GM23248 (cell line): ENCODE results near the gene MPV17L2. TPM values are rescaled to one million over a fixed set of nuclear protein-coding genes. Genes with fewer than 3 reads are reported as not detected.
A peak's percentile ranks its signal among the peaks of the same experiment; 100 is the strongest.
"Not testable (repeated sequence)": the region's sequence is repeated elsewhere in the genome, so short reads cannot be mapped to it uniquely, and the experiment has no call there.

Experiments
- DNase-seq: peaks from one replicate; pipeline ENCODE4 v3.0.0-alpha.2; 2015
- H2AFZ ChIP-seq: fragments of 200-600 bp; sonication (generic); 2 replicates; pipeline ENCODE4 v1.6.1; 2016; ENCODE audit warnings: antibody characterized with exemption
- H3F3A ChIP-seq: fragments of 200-600 bp; sonication (generic); 2 replicates; pipeline ENCODE4 v1.6.1; 2016; ENCODE audit warnings: mild to moderate bottlenecking, antibody characterized with exemption, mixed run types; ENCODE audit not compliant: insufficient read depth
- H3K27ac ChIP-seq: fragments of 200-600 bp; sonication (generic); 2 replicates; pipeline ENCODE4 v1.5.1; 2016; ENCODE audit warnings: mild to moderate bottlenecking
- H3K27me3 ChIP-seq: fragments of 200-600 bp; sonication (generic); replicated peaks from 2 replicates; pipeline ENCODE4 v1.6.1; 2016; ENCODE audit warnings: mild to moderate bottlenecking; ENCODE audit not compliant: insufficient read depth
- H3K36me3 ChIP-seq: fragments of 200-600 bp; sonication (generic); 2 replicates; pipeline ENCODE4 v1.6.1; 2016; ENCODE audit warnings: low read depth, mild to moderate bottlenecking
- H3K4me1 ChIP-seq: fragments of 200-600 bp; sonication (generic); 2 replicates; pipeline ENCODE4 v1.6.1; 2016; ENCODE audit warnings: mild to moderate bottlenecking; ENCODE audit not compliant: insufficient read depth
- H3K4me2 ChIP-seq: fragments of 200-600 bp; sonication (generic); one replicate; pipeline ENCODE4 v1.6.1; 2016; ENCODE audit warnings: mild to moderate bottlenecking; ENCODE audit not compliant: unreplicated experiment
- H3K4me3 ChIP-seq: fragments of 200-600 bp; sonication (generic); 2 replicates; pipeline ENCODE4 v1.5.1; 2016; ENCODE audit warnings: mild to moderate bottlenecking
- H3K79me2 ChIP-seq: fragments of 200-600 bp; sonication (generic); 2 replicates; pipeline ENCODE4 v1.6.1; 2016; ENCODE audit warnings: mild to moderate bottlenecking; ENCODE audit not compliant: insufficient read depth
- H3K9ac ChIP-seq: fragments of 200-600 bp; sonication (generic); 2 replicates; pipeline ENCODE4 v1.6.1; 2016; ENCODE audit warnings: mild to moderate bottlenecking
- H3K9me2 ChIP-seq: fragments of 200-600 bp; sonication (generic); 2 replicates; pipeline ENCODE4 v1.6.1; 2016; ENCODE audit warnings: mixed run types, mild to moderate bottlenecking, moderate library complexity; ENCODE audit not compliant: insufficient read depth
- H3K9me3 ChIP-seq: fragments of 200-600 bp; sonication (generic); one replicate; pipeline ENCODE4 v1.6.1; 2017; ENCODE audit warnings: low read depth
- H4K20me1 ChIP-seq: fragments of 200-600 bp; sonication (generic); 2 replicates; pipeline ENCODE4 v1.6.0; 2016; ENCODE audit not compliant: insufficient read depth
- EZH2 ChIP-seq: fragments of 200-600 bp; sonication (generic); IDR thresholded peaks from 2 replicates; pipeline ENCODE4 v1.6.1; 2018; ENCODE audit warnings: antibody characterized with exemption, mild to moderate bottlenecking; ENCODE audit not compliant: insufficient read depth, poor library complexity, severe bottlenecking
- EZH2phosphoT487 ChIP-seq: fragments of 200-600 bp; sonication (generic); IDR thresholded peaks from 2 replicates; pipeline ENCODE4 v1.6.1; 2018; ENCODE audit warnings: antibody characterized with exemption, moderate library complexity, mild to moderate bottlenecking, low read depth; ENCODE audit not compliant: insufficient read depth
- WGBS, 2 experiments: methylation state at CpG; one replicate each; pipeline ENCODE4 v1.1.6; 2015 to 2017; ENCODE audit warnings: low lambda C conversion rate in 2 of 2, low coverage in 1 of 2; ENCODE audit errors: missing lambda C conversion rate in 2 of 2; 5-methylcytosine and 5-hydroxymethylcytosine counted together
- in situ Hi-C: fragments of 300-500 bp; cut with MboI; formaldehyde crosslinking; loops from 2 replicates; pipeline ENCODE4 v1.15.0; 2020
- polyA plus RNA-seq: library from polyadenylated mRNA; unstranded; fragments of >200 nt; fragmentation: Nextera tagmentation; extraction: Ambion mirVana; gene quantifications from 2 replicates; pipeline ENCODE4 v1.2.1, GENCODE V29; 2016
- total RNA-seq: library from RNA; depleted of rRNA; stranded (reverse); fragments of >200 nt; shearing (Covaris generic); gene quantifications from 2 replicates; pipeline ENCODE4 v1.2.3, GENCODE V29; 2014

The MPV17L2 gene
- total and polyA plus RNA-seq, 2 experiments from 2014 or later: 21.0 to 43.2 TPM

GRCh38 chr19:18206018-18206417 is 13.0 kb downstream of the MPV17L2 start:
- Histone ChIP-seq H3K9ac (no peak overlapping the region; the same call in 1 of the 2 replicates), H3K4me1 (peaks cover 17% of the 10 kb centered on the region), H3K79me2 (no peaks in the 10 kb centered on the region), H3K9me3 (no peaks in the 10 kb centered on the region), H3K36me3 (no peaks in the 10 kb centered on the region), H4K20me1 (no peaks in the 10 kb centered on the region), H3K27me3 (no peaks in the 10 kb centered on the region), H3K4me3 (no peak overlapping the region), H3F3A (peaks cover 11% of the 10 kb centered on the region; the same call in 1 of the 2 replicates), H2AFZ (no peak overlapping the region), H3K4me2 (no peak overlapping the region), H3K27ac (no peak overlapping the region), H3K9me2 (no peaks in the 10 kb centered on the region)
- TF ChIP-seq EZH2 (no peak), EZH2phosphoT487 (no peak)
- WGBS, 2 experiments: 94 to 97% methylated on average over 12 of the region's 12 CpGs
- DNase-seq: no peak
- in situ Hi-C loops: no loop called here

- no peaks in the 10 kb centered on the region for H3K27me3 ChIP-seq
- peaks cover 11% of the 10 kb centered on the region; the same call in 1 of the 2 replicates for H3F3A ChIP-seq
- TF ChIP-seq EZH2phosphoT487 (no peak), EZH2 (no peak)
- H3K4me1 ChIP-seq: peaks cover 17% of the 10 kb centered on the region
- peak overlapping the region; percentile 68 for H3K4me2 ChIP-seq
- in situ Hi-C loops: no loop called here
- H4K20me1 ChIP-seq: no peaks in the 10 kb centered on the region
- H3K27ac ChIP-seq: peak overlapping the region; percentile 79
- H3K9me2 ChIP-seq: no peaks in the 10 kb centered on the region
- no peaks in the 10 kb centered on the region for H3K79me2 ChIP-seq
- peak; percentile 95 for DNase-seq
- no peaks in the 10 kb centered on the region for H3K9me3 ChIP-seq
- peak overlapping the region; percentile 45 for H3K4me3 ChIP-seq
- H2AFZ ChIP-seq: peak overlapping the region; percentile 2; the same call in 1 of the 2 replicates
- 5 to 9% methylated on average over 31 to 32 of the region's 32 CpGs for WGBS, 2 experiments
- no peaks in the 10 kb centered on the region for H3K36me3 ChIP-seq
- peak overlapping the region; percentile 47 for H3K9ac ChIP-seq
Observed at GRCh38 chr19:18208098-18208951, 15.3 kb downstream of the MPV17L2 start.

- H3K4me3 ChIP-seq, H2AFZ ChIP-seq, H3K27me3 ChIP-seq, H3K36me3 ChIP-seq, H3K9me2 ChIP-seq, in situ Hi-C loops, H3K9ac ChIP-seq, H3K4me2 ChIP-seq, DNase-seq, H3K79me2 ChIP-seq, H4K20me1 ChIP-seq, H3K27ac ChIP-seq, H3K9me3 ChIP-seq: not testable (repeated sequence)
- H3K4me1 ChIP-seq: peaks cover 18% of the 10 kb centered on the region
- WGBS, 2 experiments: 79 to 84% methylated on average over 5 of the region's 5 CpGs
- peaks cover 12% of the 10 kb centered on the region for H3F3A ChIP-seq
Observed at GRCh38 chr19:18209912-18210311, 16.9 kb downstream of the MPV17L2 start.

GRCh38 chr19:18211683-18212082 is 18.7 kb downstream of the MPV17L2 start:
- peaks cover 16% of the 10 kb centered on the region for H3F3A ChIP-seq
- H3K9ac ChIP-seq: no peak overlapping the region
- no peaks in the 10 kb centered on the region for H3K36me3 ChIP-seq
- H3K79me2 ChIP-seq: no peaks in the 10 kb centered on the region
- H3K27ac ChIP-seq: no peak overlapping the region
- DNase-seq: no peak
- TF ChIP-seq EZH2 (no peak), EZH2phosphoT487 (no peak)
- in situ Hi-C loops: no loop called here
- peaks cover 16% of the 10 kb centered on the region for H3K4me1 ChIP-seq
- no peaks in the 10 kb centered on the region for H3K27me3 ChIP-seq
- no peaks in the 10 kb centered on the region for H3K9me2 ChIP-seq
- H3K9me3 ChIP-seq: no peaks in the 10 kb centered on the region
- H3K4me2 ChIP-seq: no peak overlapping the region
- WGBS, 2 experiments: 79 to 80% methylated on average over 14 of the region's 14 CpGs
- H4K20me1 ChIP-seq: no peaks in the 10 kb centered on the region
- no peak overlapping the region for H2AFZ ChIP-seq
- H3K4me3 ChIP-seq: no peak overlapping the region
